Neural progenitor cell (in vitro differentiated cells): ENCODE measurements around the gene AXIN2. TPM values are rescaled to one million over a fixed set of nuclear protein-coding genes. Genes with fewer than 3 reads are reported as not detected.
"Not testable (repeated sequence)": the region's sequence is repeated elsewhere in the genome, so short reads cannot be mapped to it uniquely, and the experiment has no call there.

Source experiments
- DNase-seq: peaks from one replicate; pipeline ENCODE4 v3.0.0-alpha.2; 2016; ENCODE audit warnings: low spot score
- H2AFZ ChIP-seq: fragments of 200-600 bp; sonication (generic); replicated peaks from 2 replicates; pipeline ENCODE4 v1.6.1; 2016; ENCODE audit warnings: antibody characterized with exemption
- H3F3A ChIP-seq: fragments of 200-600 bp; sonication (generic); 2 replicates; pipeline ENCODE4 v1.6.1; 2016; ENCODE audit warnings: antibody characterized with exemption, low read depth
- H3K27ac ChIP-seq: fragments of 200-600 bp; sonication (generic); 2 replicates; pipeline ENCODE4 v1.5.1; 2016; ENCODE audit warnings: mild to moderate bottlenecking
- H3K27me3 ChIP-seq: fragments of 200-600 bp; sonication (generic); 2 replicates; pipeline ENCODE4 v1.6.1; 2016; ENCODE audit warnings: mild to moderate bottlenecking, moderate library complexity
- H3K36me3 ChIP-seq: fragments of 200-600 bp; sonication (generic); 2 replicates; pipeline ENCODE4 v1.5.1; 2016
- H3K4me1 ChIP-seq: fragments of 200-600 bp; sonication (generic); 2 replicates; pipeline ENCODE4 v1.6.1; 2016; ENCODE audit warnings: mixed run types
- H3K4me2 ChIP-seq: fragments of 200-600 bp; sonication (generic); 2 replicates; pipeline ENCODE4 v1.6.1; 2016
- H3K4me3 ChIP-seq: fragments of 200-600 bp; sonication (generic); 2 replicates; pipeline ENCODE4 v1.5.1; 2016
- H3K79me2 ChIP-seq: fragments of 200-600 bp; sonication (generic); 2 replicates; pipeline ENCODE4 v1.6.1; 2016; ENCODE audit warnings: low read depth
- H3K9ac ChIP-seq: fragments of 200-600 bp; sonication (generic); 2 replicates; pipeline ENCODE4 v1.6.1; 2016
- H3K9me3 ChIP-seq: fragments of 200-600 bp; sonication (generic); 2 replicates; pipeline ENCODE4 v1.5.1; 2016; ENCODE audit warnings: low read depth
- H4K20me1 ChIP-seq: fragments of 200-600 bp; sonication (generic); 2 replicates; pipeline ENCODE4 v1.6.1; 2016; ENCODE audit warnings: low read depth
- H3K27ac Mint-ChIP-seq: 3 replicates; pipeline ENCODE4 v1.8.0; 2021; ENCODE audit warnings: mixed read lengths
- H3K27me3 Mint-ChIP-seq: 2 replicates; pipeline ENCODE4 v1.8.0; 2022; ENCODE audit warnings: low read depth, mild to moderate bottlenecking, inconsistent platforms, moderate library complexity, mixed read lengths; ENCODE audit not compliant: insufficient read depth
- H3K36me3 Mint-ChIP-seq: 3 replicates; pipeline ENCODE4 v1.8.0; 2021; ENCODE audit warnings: mixed read lengths
- H3K4me1 Mint-ChIP-seq: 3 replicates; pipeline ENCODE4 v1.8.0; 2021; ENCODE audit warnings: mixed read lengths
- H3K4me3 Mint-ChIP-seq: 3 replicates; pipeline ENCODE4 v1.8.0; 2021; ENCODE audit warnings: mild to moderate bottlenecking, moderate library complexity, mixed read lengths
- H3K9me3 Mint-ChIP-seq: 3 replicates; pipeline ENCODE4 v1.8.0; 2020; ENCODE audit warnings: mixed read lengths
- CTCF ChIP-seq: fragments of 200-600 bp; sonication (generic); IDR thresholded peaks from 2 replicates; pipeline ENCODE4 v1.5.1; 2017; ENCODE audit warnings: antibody characterized with exemption, mild to moderate bottlenecking
- EZH2 ChIP-seq: fragments of 200-600 bp; sonication (generic); IDR thresholded peaks from 2 replicates; pipeline ENCODE4 v1.6.1; 2017; ENCODE audit warnings: antibody characterized with exemption, mild to moderate bottlenecking, moderate library complexity
- EZH2phosphoT487 ChIP-seq: fragments of 200-600 bp; sonication (generic); IDR thresholded peaks from 2 replicates; pipeline ENCODE4 v1.6.1; 2017; ENCODE audit warnings: antibody characterized with exemption
- total RNA-seq: library from RNA; depleted of rRNA; stranded (reverse); fragments of >200 nt; gene quantifications from 2 replicates; pipeline ENCODE4 v1.2.3, GENCODE V29; 2015; ENCODE audit warnings: low replicate concordance

Gene AXIN2
- total RNA-seq, 1 donor from 2014 or later, result 22.0 TPM

- H3K4me1 ChIP-seq, result peaks cover 10% of the 10 kb centered on the region
- H3K27me3 ChIP-seq, result no peaks in the 10 kb centered on the region
- no peak overlapping the region for H3K4me3 Mint-ChIP-seq
Measured at GRCh38 chr17:65511316-65511715, 50.1 kb downstream of the AXIN2 start.

GRCh38 chr17:65509032-65509431, 52.4 kb downstream of the AXIN2 start:
- Histone ChIP-seq H3K4me3 (no peak overlapping the region), H3K27me3 (no peaks in the 10 kb centered on the region), H3K4me2 (no peak overlapping the region), H3K4me1 (no peaks in the 10 kb centered on the region), H4K20me1 (no peaks in the 10 kb centered on the region), H3K36me3 (no peaks in the 10 kb centered on the region), H3F3A (no peaks in the 10 kb centered on the region), H3K27ac (no peak overlapping the region), H3K79me2 (no peaks in the 10 kb centered on the region), H2AFZ (no peak overlapping the region), H3K9ac (no peak overlapping the region), H3K9me3 (no peaks in the 10 kb centered on the region)
- Mint-ChIP-seq H3K9me3 (peaks cover 30% of the 10 kb centered on the region), H3K27me3 (peaks cover 4% of the 10 kb centered on the region), H3K4me1 (peaks cover 6% of the 10 kb centered on the region), H3K36me3 (peaks cover 3% of the 10 kb centered on the region), H3K27ac (no peak overlapping the region), H3K4me3 (no peak overlapping the region)
- DNase-seq, result no peak
- TF ChIP-seq EZH2, result no peak
- no peak for TF ChIP-seq CTCF
- TF ChIP-seq EZH2phosphoT487, result no peak

More at GRCh38 chr17:65511316-65511715, 50.1 kb downstream of the AXIN2 start:
- Mint-ChIP-seq H3K36me3 (no peaks in the 10 kb centered on the region), H3K27ac (no peak overlapping the region), H3K9me3 (peaks cover 22% of the 10 kb centered on the region), H3K27me3 (peaks cover 7% of the 10 kb centered on the region), H3K4me1 (peaks cover 14% of the 10 kb centered on the region)
- no peaks in the 10 kb centered on the region for H4K20me1 ChIP-seq
- H3K9me3 ChIP-seq, result no peaks in the 10 kb centered on the region
- no peak overlapping the region for H3K27ac ChIP-seq
- no peak overlapping the region for H3K9ac ChIP-seq
- H3K4me2 ChIP-seq, result no peak overlapping the region
- H3K79me2 ChIP-seq, result no peaks in the 10 kb centered on the region
- no peaks in the 10 kb centered on the region for H3K36me3 ChIP-seq
- no peak for DNase-seq
- no peaks in the 10 kb centered on the region for H3F3A ChIP-seq
- no peak overlapping the region for H2AFZ ChIP-seq
- TF ChIP-seq EZH2phosphoT487 (no peak), CTCF (no peak), EZH2 (no peak)
- H3K4me3 ChIP-seq, result no peak overlapping the region

GRCh38 chr17:65504673-65505072, 56.8 kb downstream of the AXIN2 start:
- H3K27me3 Mint-ChIP-seq, H3K4me3 Mint-ChIP-seq, H3K9me3 ChIP-seq: not testable (repeated sequence)

DNA sequence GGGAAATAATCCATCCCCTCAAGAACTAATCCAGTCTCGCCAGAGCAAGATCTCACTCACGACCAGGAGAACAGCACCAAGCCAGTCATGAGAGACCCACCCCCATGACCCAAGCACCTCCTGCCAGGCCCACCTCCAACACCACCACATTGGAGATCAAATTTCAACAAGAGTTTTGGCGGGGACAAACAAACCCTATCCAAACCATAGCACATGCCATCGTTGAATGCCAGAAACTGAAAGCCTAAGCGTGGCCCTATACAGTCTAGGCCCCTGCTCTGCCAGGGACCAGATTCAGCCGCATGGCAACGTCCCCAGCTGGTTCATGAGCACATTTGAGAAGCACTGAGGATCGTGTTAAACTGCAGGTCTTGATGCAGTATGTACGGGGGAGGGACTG, 57.3 kb downstream of the AXIN2 start:
- Mint-ChIP-seq H3K9me3 (peaks cover 12% of the 10 kb centered on the region), H3K27me3 (peaks cover 4% of the 10 kb centered on the region), H3K36me3 (peaks cover 3% of the 10 kb centered on the region), H3K27ac (peak overlapping the region; percentile 28), H3K4me3 (no peak overlapping the region), H3K4me1 (peaks cover 12% of the 10 kb centered on the region)
- H3K27ac ChIP-seq, result no peak overlapping the region
- H3K9me3 ChIP-seq, result no peaks in the 10 kb centered on the region
- no peak overlapping the region for H3K4me2 ChIP-seq
- H3K4me1 ChIP-seq, result peaks cover 1% of the 10 kb centered on the region
- H3K9ac ChIP-seq, result no peak overlapping the region
- H3K4me3 ChIP-seq, result no peak overlapping the region
- TF ChIP-seq EZH2 (no peak), CTCF (no peak), EZH2phosphoT487 (no peak)
- no peaks in the 10 kb centered on the region for H3K36me3 ChIP-seq
- H3K27me3 ChIP-seq, result no peaks in the 10 kb centered on the region
- no peaks in the 10 kb centered on the region for H4K20me1 ChIP-seq
- no peak for DNase-seq
- no peaks in the 10 kb centered on the region for H3K79me2 ChIP-seq
- H3F3A ChIP-seq, result peaks cover 2% of the 10 kb centered on the region
- H2AFZ ChIP-seq, result no peak overlapping the region

More at GRCh38 chr17:65504673-65505072, 56.8 kb downstream of the AXIN2 start:
- H4K20me1 ChIP-seq, H3K79me2 ChIP-seq, H3K27ac Mint-ChIP-seq, H3K27ac ChIP-seq, H3K36me3 ChIP-seq, H3K9ac ChIP-seq, H3K27me3 ChIP-seq, H3K4me2 ChIP-seq, H3K36me3 Mint-ChIP-seq, H3K4me3 ChIP-seq, DNase-seq, H3K4me1 ChIP-seq, H2AFZ ChIP-seq, H3K4me1 Mint-ChIP-seq, H3F3A ChIP-seq: not testable (repeated sequence)
- H3K9me3 Mint-ChIP-seq, result peaks cover 14% of the 10 kb centered on the region
